Astrocyte of the spinal cord (primary cell): Measurements from ENCODE around the gene PPP2CA.

ENCODE experiments used
- DNase-seq: peaks from one replicate; pipeline ENCODE4 v3.0.0; 2011; ENCODE audit warnings: low read depth, low spot score
- H3K4me3 ChIP-seq: 2 replicates; pipeline ENCODE4 v1.5.1; 2011; ENCODE audit warnings: low read depth, mild to moderate bottlenecking, low read length, moderate library complexity
- in situ Hi-C: cut with HindIII; loops from 2 replicates; pipeline ENCODE4 v1.10.0; 2017; ENCODE audit warnings: low sequenced_read_pairs
- TF ChIP-seq, protein P1 (sequence below): IDR thresholded peaks from 2 replicates; pipeline ENCODE4 v1.5.1; 2012; ENCODE audit warnings: low read depth, mild to moderate bottlenecking, low read length, inconsistent platforms

Gene PPP2CA

DNA sequence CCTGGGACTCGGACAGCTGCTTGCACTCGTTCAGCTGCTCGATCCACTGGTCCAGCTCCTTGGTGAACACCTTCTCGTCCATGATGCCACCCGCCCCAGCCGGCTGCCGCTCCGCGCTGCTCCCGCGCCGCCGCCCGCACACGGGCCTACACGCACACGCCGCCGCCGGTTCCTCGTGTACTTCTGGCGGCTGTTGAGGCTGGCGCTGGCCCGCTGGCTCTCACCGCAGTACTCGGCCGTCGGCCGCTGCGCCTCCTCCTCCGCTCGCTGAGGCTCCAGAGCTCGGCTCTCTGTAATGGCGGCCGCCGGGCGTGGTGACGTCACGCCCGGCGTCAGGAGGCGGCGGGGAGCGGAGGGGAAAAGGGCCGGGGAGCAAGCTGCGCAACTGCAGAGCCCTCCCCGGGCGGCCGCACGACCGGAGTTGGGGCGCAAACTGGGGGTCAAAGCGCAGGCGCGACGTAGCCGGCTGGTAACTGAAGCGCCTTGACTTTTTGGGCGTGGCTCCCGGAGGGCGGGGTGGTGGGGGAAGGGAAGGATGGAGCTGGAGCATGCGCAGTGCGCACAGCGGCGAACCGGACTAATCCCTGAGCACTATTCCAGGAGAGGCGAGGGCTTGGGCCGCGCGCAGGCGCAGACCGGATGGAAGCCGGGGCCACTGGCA lies at the start of gene PPP2CA:
Gene PPP2CA (minus strand): TSS at position 294 of the 661 bp plus-strand sequence. CDS start 212 bp downstream, at position 82.
- TF ChIP-seq, protein P1, sequence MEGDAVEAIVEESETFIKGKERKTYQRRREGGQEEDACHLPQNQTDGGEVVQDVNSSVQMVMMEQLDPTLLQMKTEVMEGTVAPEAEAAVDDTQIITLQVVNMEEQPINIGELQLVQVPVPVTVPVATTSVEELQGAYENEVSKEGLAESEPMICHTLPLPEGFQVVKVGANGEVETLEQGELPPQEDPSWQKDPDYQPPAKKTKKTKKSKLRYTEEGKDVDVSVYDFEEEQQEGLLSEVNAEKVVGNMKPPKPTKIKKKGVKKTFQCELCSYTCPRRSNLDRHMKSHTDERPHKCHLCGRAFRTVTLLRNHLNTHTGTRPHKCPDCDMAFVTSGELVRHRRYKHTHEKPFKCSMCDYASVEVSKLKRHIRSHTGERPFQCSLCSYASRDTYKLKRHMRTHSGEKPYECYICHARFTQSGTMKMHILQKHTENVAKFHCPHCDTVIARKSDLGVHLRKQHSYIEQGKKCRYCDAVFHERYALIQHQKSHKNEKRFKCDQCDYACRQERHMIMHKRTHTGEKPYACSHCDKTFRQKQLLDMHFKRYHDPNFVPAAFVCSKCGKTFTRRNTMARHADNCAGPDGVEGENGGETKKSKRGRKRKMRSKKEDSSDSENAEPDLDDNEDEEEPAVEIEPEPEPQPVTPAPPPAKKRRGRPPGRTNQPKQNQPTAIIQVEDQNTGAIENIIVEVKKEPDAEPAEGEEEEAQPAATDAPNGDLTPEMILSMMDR = no peak
- in situ Hi-C loops = no loop called here
- peak; percentile 99 for DNase-seq
- H3K4me3 ChIP-seq = peak within 1 kb of the TSS; percentile 68

DNA sequence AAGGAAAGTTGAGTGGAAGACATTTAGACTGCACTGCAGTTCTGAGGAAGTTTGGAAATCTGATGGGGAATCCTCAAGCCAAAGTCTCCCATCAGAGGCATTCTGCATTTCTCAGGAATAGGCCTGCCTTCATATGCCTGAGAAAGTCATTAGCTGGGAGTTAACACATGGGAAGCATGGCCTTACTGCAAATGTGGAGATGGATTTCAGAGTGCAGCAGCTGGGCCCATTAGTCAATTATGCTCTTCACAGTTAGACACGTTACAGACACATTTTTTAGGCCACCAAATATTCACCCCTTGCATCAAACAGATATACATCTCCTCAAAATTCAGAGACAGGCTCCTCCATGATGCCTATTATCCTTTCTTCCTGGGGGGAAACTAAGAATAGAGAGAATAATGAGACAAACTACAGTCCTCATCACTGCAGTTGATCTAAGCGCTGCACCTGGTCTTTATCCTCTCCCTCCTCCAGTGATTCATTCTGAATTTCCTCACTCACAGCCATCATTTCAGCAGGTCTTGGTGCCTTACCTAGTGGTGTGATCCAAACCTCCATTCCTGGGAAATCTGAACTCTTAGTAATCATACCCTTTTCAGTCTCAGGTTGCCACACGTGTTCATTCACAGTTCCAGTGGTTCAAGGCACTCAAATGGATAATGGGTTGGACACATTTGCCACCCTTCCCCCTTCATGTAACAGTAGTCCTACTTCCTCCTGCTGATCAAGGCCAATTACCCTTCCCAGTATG lies 47.9 kb upstream of the PPP2CA start:
- TF ChIP-seq, protein P1 = no peak
- no peak for DNase-seq
- H3K4me3 ChIP-seq = no peak overlapping the region
- in situ Hi-C loops = no loop called here

DNA sequence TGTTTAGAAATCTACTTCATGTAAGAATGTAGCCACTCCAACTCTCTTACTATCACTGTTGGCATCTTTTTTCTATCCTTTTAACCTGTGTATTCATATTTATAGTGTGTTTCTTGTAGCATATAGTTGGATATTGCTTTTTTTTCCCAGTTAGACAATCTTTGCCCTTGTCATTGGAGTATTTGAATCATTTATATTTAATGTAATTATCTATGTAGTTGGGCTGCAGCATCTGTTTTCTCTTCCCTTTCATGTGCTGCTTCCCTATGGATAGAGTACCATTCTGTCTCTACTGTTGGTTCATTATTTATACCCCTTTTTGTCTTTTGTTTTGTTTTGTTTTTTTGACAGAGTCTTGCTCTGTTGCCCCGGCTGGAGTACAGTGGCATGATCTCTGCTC lies 45.2 kb upstream of the PPP2CA start:
- DNase-seq = no peak
- in situ Hi-C loops = no loop called here
- TF ChIP-seq, protein P1 = no peak
- H3K4me3 ChIP-seq = no peak overlapping the region

DNA sequence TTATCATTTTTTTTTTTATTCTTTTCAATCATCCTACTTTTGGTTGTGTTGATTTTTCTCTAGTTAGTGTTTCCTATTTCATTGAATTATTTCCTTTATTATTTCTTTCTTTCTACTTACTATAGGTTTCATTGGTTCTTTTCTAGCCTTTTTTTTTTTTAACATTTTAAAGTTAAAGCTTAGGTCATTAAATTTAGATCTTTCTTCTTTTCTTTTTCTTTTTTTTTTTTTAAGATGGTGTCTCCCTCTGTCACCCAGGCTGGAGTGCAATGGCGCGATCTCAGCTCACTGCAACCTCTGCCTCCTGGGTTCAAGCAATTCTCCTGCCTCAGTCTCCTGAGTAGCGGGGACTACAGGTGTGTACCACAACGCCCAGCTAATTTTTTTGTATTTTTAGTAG lies 43.0 kb upstream of the PPP2CA start:
- TF ChIP-seq, protein P1 = no peak
- in situ Hi-C loops = no loop called here
- no peak for DNase-seq
- H3K4me3 ChIP-seq = no peak overlapping the region

DNA sequence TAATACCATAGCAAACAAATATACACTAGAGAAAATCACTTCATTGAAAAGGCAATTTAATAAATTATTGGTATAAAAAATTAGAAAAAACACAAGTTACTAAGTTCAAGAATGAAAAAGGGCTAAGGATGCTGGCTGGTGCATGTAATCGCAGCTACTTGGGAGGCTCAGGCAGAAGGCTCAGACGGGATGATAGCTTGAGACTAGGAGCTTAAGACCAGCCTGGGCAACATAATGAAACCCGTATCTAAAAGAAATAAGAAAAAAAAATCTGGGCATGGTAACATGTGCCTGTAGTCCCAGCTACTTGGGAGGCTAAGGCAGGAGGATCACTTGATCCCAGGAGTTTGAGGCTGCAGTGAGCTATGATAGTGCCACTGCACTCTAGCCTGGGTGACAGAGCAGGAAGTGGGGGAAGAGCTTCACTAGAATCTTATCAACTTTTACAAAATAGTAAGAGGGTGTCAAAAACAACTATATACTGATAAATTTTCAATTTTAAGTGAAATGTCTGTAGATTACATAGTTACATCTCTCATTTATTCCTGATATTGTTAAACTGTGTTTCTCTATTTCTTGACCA lies 42.2 kb upstream of the PPP2CA start:
- in situ Hi-C loops = no loop called here
- TF ChIP-seq, protein P1 = no peak

DNA sequence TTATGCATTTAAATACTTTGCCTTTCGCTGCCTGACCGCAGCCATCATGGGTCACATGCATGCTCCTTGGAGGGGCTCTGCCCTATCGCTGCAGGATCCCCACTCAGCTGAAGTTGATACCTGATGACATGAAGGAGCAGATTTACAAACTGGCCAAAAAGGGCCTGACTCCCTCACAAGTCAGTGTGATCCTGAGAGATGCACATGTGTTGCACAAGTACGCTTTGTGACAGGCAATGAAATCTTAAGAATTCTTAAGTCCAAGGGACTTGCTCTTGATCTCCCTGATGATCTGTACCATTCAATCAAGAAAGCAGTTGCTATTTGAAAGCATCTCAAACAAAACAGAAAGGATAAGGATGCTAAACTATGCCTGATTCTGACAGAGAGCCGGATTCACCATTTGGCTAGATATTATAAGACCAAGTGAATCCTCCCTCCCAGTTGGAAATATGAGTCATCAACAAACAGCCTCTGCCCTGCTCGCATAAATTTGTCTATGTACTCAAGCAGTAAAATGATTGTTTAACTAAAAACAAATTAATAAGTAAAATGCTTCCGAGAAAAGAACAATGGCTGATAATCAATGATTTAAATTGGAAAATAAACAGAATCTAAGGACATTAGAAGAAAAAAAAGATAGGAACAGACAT lies 41.6 kb upstream of the PPP2CA start:
- TF ChIP-seq, protein P1 = no peak
- in situ Hi-C loops = no loop called here
- peak; percentile 47 for DNase-seq
- no peak overlapping the region for H3K4me3 ChIP-seq

More for the DNA sequence above, 42.2 kb upstream of the PPP2CA start:
- no peak overlapping the region for H3K4me3 ChIP-seq
- DNase-seq = no peak
